Measurements from ENCODE around the gene MACO1.

Gene MACO1

GRCh38 chr1:25527946-25528595 lies 97.4 kb downstream of the MACO1 start:
- DNase-seq (ENCODE audit: low spot score): no peak
- Histone ChIP-seq H3K4me3 (no peak overlapping the region), H3K27ac (no peak overlapping the region)
- TF ChIP-seq, protein P1, sequence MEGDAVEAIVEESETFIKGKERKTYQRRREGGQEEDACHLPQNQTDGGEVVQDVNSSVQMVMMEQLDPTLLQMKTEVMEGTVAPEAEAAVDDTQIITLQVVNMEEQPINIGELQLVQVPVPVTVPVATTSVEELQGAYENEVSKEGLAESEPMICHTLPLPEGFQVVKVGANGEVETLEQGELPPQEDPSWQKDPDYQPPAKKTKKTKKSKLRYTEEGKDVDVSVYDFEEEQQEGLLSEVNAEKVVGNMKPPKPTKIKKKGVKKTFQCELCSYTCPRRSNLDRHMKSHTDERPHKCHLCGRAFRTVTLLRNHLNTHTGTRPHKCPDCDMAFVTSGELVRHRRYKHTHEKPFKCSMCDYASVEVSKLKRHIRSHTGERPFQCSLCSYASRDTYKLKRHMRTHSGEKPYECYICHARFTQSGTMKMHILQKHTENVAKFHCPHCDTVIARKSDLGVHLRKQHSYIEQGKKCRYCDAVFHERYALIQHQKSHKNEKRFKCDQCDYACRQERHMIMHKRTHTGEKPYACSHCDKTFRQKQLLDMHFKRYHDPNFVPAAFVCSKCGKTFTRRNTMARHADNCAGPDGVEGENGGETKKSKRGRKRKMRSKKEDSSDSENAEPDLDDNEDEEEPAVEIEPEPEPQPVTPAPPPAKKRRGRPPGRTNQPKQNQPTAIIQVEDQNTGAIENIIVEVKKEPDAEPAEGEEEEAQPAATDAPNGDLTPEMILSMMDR (IDR thresholded peaks at IDR 0.05): no peak

GRCh38 chr1:25528881-25529517 lies 98.3 kb downstream of the MACO1 start:
- TF ChIP-seq, protein P1 (IDR thresholded peaks at IDR 0.05): no peak
- no peak overlapping the region for H3K27ac ChIP-seq
- no peak for DNase-seq (ENCODE audit: low spot score)
- no peak overlapping the region for H3K4me3 ChIP-seq

GRCh38 chr1:25529518-25530185 lies 99.0 kb downstream of the MACO1 start:
- Histone ChIP-seq H3K27ac (no peak overlapping the region), H3K4me3 (no peak overlapping the region)
- no peak for DNase-seq (ENCODE audit: low spot score)
- TF ChIP-seq, protein P1 (IDR thresholded peaks at IDR 0.05): no peak

GRCh38 chr1:25530186-25531081 lies 99.7 kb downstream of the MACO1 start:
- TF ChIP-seq, protein P1 (IDR thresholded peaks at IDR 0.05): no peak
- no peak for DNase-seq (ENCODE audit: low spot score)

DNA sequence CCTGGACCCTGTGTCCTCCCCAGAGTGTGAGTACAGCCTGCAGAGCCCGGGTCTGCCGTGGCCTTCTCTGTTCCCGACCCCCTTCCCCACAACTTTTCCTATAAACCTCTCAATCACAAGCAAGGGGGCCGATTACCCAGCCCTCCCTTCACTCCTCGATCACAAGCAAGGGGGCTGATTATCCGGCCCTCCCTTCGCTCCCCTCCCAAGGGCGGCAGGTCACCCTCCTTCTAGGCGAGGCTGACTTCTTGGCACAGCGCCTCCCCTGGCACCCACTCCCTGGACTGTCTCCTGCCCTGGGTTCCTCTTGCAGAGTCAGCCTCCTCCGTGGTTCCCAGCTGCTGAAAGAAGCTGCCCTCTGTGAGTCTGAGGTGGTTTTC lies 100.4 kb downstream of the MACO1 start:
- H3K27ac ChIP-seq: no peak overlapping the region
- no peak for DNase-seq (ENCODE audit: low spot score)
- TF ChIP-seq, protein P1 (IDR thresholded peaks at IDR 0.05): no peak
- no peak overlapping the region for H3K4me3 ChIP-seq

More at GRCh38 chr1:25530186-25531081, 99.7 kb downstream of the MACO1 start:
- Histone ChIP-seq H3K27ac (no peak overlapping the region), H3K4me3 (no peak overlapping the region)

DNA sequence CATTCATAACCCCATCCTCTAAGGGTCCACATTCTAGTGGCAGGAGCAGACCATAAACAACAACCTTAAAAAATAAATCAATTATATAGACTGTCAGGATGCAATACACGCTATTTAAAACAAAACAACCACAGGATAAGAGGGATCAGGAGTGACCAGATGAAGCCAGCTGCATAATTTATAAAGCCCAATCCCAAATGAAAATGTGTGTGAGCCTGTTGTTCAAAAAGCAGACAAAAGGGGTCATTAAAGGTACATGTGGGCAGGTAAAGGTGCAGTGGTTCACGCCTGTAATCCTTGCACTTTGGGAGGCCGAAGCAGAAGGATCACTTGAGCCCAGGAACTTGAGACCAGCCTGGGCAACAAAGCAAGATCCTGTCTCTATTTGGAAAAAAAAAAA lies 102.3 kb downstream of the MACO1 start:
- no peak for DNase-seq (ENCODE audit: low spot score)
- H3K27ac ChIP-seq: no peak overlapping the region
- TF ChIP-seq, protein P1 (IDR thresholded peaks at IDR 0.05): no peak
- no peak overlapping the region for H3K4me3 ChIP-seq
